SK-N-SH (cell line): ENCODE measurements around the gene RPS5.

Experiments
- YY1 ChIP-seq: IDR thresholded peaks from 2 replicates; pipeline ENCODE4 v1.4.0; 2012; ENCODE audit warnings: low read depth, mild to moderate bottlenecking
- TF ChIP-seq, protein P1 (sequence below): fragments of 150-350 bp; IDR thresholded peaks from 2 replicates; pipeline ENCODE4 v1.6.1; 2017; ENCODE audit warnings: antibody characterized with exemption, low read length, low read depth, borderline replicate concordance
- TF ChIP-seq, protein P2 (sequence below): fragments of 200-600 bp; sonication (generic); IDR thresholded peaks from 2 replicates; pipeline ENCODE4 v1.6.1; 2017; ENCODE audit warnings: antibody characterized with exemption, mild to moderate bottlenecking, moderate library complexity

DNA sequence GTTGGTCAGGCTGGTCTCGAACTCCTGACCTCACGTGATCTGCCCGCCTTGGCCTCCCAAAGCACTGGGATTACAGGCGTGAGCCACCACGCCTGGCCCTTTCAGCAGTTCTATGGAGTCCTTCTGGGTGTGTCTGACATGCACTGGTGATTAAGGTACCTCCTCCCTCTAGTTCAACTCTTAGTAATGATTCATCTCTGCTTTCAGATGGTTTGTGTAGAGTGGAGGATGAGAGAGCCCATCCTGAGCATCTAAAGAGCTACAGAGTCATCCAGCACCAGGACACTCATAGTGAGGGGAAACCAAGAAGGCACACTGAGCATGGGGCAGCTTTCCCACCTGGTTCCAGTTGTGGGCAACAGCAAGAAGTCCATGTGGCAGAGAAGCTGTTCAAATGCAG lies 29.5 kb downstream of the RPS5 start:
- TF ChIP-seq YY1: no peak
- TF ChIP-seq, protein P1, sequence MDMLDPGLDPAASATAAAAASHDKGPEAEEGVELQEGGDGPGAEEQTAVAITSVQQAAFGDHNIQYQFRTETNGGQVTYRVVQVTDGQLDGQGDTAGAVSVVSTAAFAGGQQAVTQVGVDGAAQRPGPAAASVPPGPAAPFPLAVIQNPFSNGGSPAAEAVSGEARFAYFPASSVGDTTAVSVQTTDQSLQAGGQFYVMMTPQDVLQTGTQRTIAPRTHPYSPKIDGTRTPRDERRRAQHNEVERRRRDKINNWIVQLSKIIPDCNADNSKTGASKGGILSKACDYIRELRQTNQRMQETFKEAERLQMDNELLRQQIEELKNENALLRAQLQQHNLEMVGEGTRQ: no peak
- TF ChIP-seq, protein P2, sequence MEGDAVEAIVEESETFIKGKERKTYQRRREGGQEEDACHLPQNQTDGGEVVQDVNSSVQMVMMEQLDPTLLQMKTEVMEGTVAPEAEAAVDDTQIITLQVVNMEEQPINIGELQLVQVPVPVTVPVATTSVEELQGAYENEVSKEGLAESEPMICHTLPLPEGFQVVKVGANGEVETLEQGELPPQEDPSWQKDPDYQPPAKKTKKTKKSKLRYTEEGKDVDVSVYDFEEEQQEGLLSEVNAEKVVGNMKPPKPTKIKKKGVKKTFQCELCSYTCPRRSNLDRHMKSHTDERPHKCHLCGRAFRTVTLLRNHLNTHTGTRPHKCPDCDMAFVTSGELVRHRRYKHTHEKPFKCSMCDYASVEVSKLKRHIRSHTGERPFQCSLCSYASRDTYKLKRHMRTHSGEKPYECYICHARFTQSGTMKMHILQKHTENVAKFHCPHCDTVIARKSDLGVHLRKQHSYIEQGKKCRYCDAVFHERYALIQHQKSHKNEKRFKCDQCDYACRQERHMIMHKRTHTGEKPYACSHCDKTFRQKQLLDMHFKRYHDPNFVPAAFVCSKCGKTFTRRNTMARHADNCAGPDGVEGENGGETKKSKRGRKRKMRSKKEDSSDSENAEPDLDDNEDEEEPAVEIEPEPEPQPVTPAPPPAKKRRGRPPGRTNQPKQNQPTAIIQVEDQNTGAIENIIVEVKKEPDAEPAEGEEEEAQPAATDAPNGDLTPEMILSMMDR: no peak
